Measurements from ENCODE around the gene WWOX.

WWOX gene

GRCh38 chr16:78436023-78436422 is 336.6 kb downstream of the WWOX start:
- Histone ChIP-seq H3K56ac (ENCODE audit: low read length) (no peak overlapping the region), H3K23ac (ENCODE audit: low read length) (no peak overlapping the region), H3K27ac (ENCODE audit: low read depth, low read length) (no peak overlapping the region), H4K5ac (ENCODE audit: low read length) (no peak overlapping the region), H3K18ac (ENCODE audit: low read length) (no peak overlapping the region), H4K8ac (ENCODE audit: low read depth, low read length) (no peak overlapping the region), H3K9ac (ENCODE audit: low read length) (no peak overlapping the region), H3K4me3 (ENCODE audit: low read length) (no peak overlapping the region), H3K79me1 (ENCODE audit: low read length) (no peaks in the 10 kb centered on the region), H3K4ac (ENCODE audit: low read depth, low read length) (no peak overlapping the region), H2BK120ac (ENCODE audit: low read depth, low read length) (no peak overlapping the region), H3K27me3 (ENCODE audit: insufficient read depth, low read length, poor library complexity) (no peaks in the 10 kb centered on the region), H2BK5ac (ENCODE audit: low read length) (no peak overlapping the region), H3K4me2 (ENCODE audit: low read length) (no peak overlapping the region), H3K36me3 (ENCODE audit: control insufficient read depth, insufficient read depth, low read length) (no peaks in the 10 kb centered on the region), H3K79me2 (ENCODE audit: control insufficient read depth, insufficient read depth, low read length) (no peaks in the 10 kb centered on the region), H3K4me1 (ENCODE audit: control insufficient read depth, low read depth, low read length) (no peaks in the 10 kb centered on the region), H2BK15ac (replicated peaks; ENCODE audit: low read depth) (no peak overlapping the region), H2AK5ac (ENCODE audit: low read length) (no peak overlapping the region)
- DNase-seq = no peak
- no CpG with 5 or more reads among the region's 10 CpGs for WGBS (ENCODE audit: extremely low coverage, insufficient coverage, low lambda C conversion rate)

GRCh38 chr16:78436846-78437245 is 337.4 kb downstream of the WWOX start:
- Histone ChIP-seq H2BK15ac (replicated peaks; ENCODE audit: low read depth) (no peak overlapping the region), H3K36me3 (ENCODE audit: control insufficient read depth, insufficient read depth, low read length) (no peaks in the 10 kb centered on the region), H3K4ac (ENCODE audit: low read depth, low read length) (no peak overlapping the region), H3K9ac (ENCODE audit: low read length) (no peak overlapping the region), H2BK5ac (ENCODE audit: low read length) (no peak overlapping the region), H3K4me1 (ENCODE audit: control insufficient read depth, low read depth, low read length) (peaks cover 2% of the 10 kb centered on the region), H3K18ac (ENCODE audit: low read length) (no peak overlapping the region), H4K8ac (ENCODE audit: low read depth, low read length) (no peak overlapping the region), H3K79me2 (ENCODE audit: control insufficient read depth, insufficient read depth, low read length) (no peaks in the 10 kb centered on the region), H3K4me2 (ENCODE audit: low read length) (no peak overlapping the region), H3K27me3 (ENCODE audit: insufficient read depth, low read length, poor library complexity) (no peaks in the 10 kb centered on the region), H2AK5ac (ENCODE audit: low read length) (no peak overlapping the region), H3K4me3 (ENCODE audit: low read length) (no peak overlapping the region), H2BK120ac (ENCODE audit: low read depth, low read length) (no peak overlapping the region), H3K27ac (ENCODE audit: low read depth, low read length) (no peak overlapping the region), H3K23ac (ENCODE audit: low read length) (no peak overlapping the region), H4K5ac (ENCODE audit: low read length) (no peak overlapping the region), H3K56ac (ENCODE audit: low read length) (no peak overlapping the region), H3K79me1 (ENCODE audit: low read length) (no peaks in the 10 kb centered on the region)
- WGBS (ENCODE audit: extremely low coverage, insufficient coverage, low lambda C conversion rate) = no CpG with 5 or more reads among the region's 6 CpGs
- no peak for DNase-seq

GRCh38 chr16:78437352-78437968 is 338.0 kb downstream of the WWOX start:
- H4K8ac ChIP-seq (ENCODE audit: low read depth, low read length) = no peak overlapping the region
- no peak overlapping the region for H3K4me3 ChIP-seq (ENCODE audit: low read length)
- no peak overlapping the region for H3K4me2 ChIP-seq (ENCODE audit: low read length)
- WGBS (ENCODE audit: extremely low coverage, insufficient coverage, low lambda C conversion rate) = no CpG with 5 or more reads among the region's 6 CpGs
- no peak overlapping the region for H2BK120ac ChIP-seq (ENCODE audit: low read depth, low read length)
- H3K56ac ChIP-seq (ENCODE audit: low read length) = no peak overlapping the region
- no peaks in the 10 kb centered on the region for H3K79me2 ChIP-seq (ENCODE audit: control insufficient read depth, insufficient read depth, low read length)
- H3K79me1 ChIP-seq (ENCODE audit: low read length) = no peaks in the 10 kb centered on the region
- H2AK5ac ChIP-seq (ENCODE audit: low read length) = no peak overlapping the region
- DNase-seq = peak; percentile 33
- no peak overlapping the region for H2BK15ac ChIP-seq (replicated peaks; ENCODE audit: low read depth)
- H3K27ac ChIP-seq (ENCODE audit: low read depth, low read length) = no peak overlapping the region
- H4K5ac ChIP-seq (ENCODE audit: low read length) = no peak overlapping the region
- peaks cover 2% of the 10 kb centered on the region for H3K4me1 ChIP-seq (ENCODE audit: control insufficient read depth, low read depth, low read length)
- H3K23ac ChIP-seq (ENCODE audit: low read length) = no peak overlapping the region
- no peak overlapping the region for H3K4ac ChIP-seq (ENCODE audit: low read depth, low read length)
- no peaks in the 10 kb centered on the region for H3K27me3 ChIP-seq (ENCODE audit: insufficient read depth, low read length, poor library complexity)
- no peak overlapping the region for H3K18ac ChIP-seq (ENCODE audit: low read length)
- no peak overlapping the region for H3K9ac ChIP-seq (ENCODE audit: low read length)
- H3K36me3 ChIP-seq (ENCODE audit: control insufficient read depth, insufficient read depth, low read length) = no peaks in the 10 kb centered on the region
- no peak overlapping the region for H2BK5ac ChIP-seq (ENCODE audit: low read length)

- Histone ChIP-seq H2BK120ac (ENCODE audit: low read depth, low read length) (no peak overlapping the region), H3K27me3 (ENCODE audit: insufficient read depth, low read length, poor library complexity) (no peaks in the 10 kb centered on the region), H4K8ac (ENCODE audit: low read depth, low read length) (no peak overlapping the region), H3K9ac (ENCODE audit: low read length) (no peak overlapping the region), H3K4me3 (ENCODE audit: low read length) (no peak overlapping the region), H3K23ac (ENCODE audit: low read length) (no peak overlapping the region), H2AK5ac (ENCODE audit: low read length) (no peak overlapping the region), H3K56ac (ENCODE audit: low read length) (no peak overlapping the region), H2BK5ac (ENCODE audit: low read length) (no peak overlapping the region), H3K79me2 (ENCODE audit: control insufficient read depth, insufficient read depth, low read length) (no peaks in the 10 kb centered on the region), H3K4me2 (ENCODE audit: low read length) (no peak overlapping the region), H3K36me3 (ENCODE audit: control insufficient read depth, insufficient read depth, low read length) (no peaks in the 10 kb centered on the region), H3K18ac (ENCODE audit: low read length) (no peak overlapping the region), H4K5ac (ENCODE audit: low read length) (no peak overlapping the region), H3K4ac (ENCODE audit: low read depth, low read length) (no peak overlapping the region), H2BK15ac (replicated peaks; ENCODE audit: low read depth) (no peak overlapping the region), H3K4me1 (ENCODE audit: control insufficient read depth, low read depth, low read length) (peaks cover 2% of the 10 kb centered on the region), H3K27ac (ENCODE audit: low read depth, low read length) (no peak overlapping the region), H3K79me1 (ENCODE audit: low read length) (no peaks in the 10 kb centered on the region)
- no peak for DNase-seq
- no CpG with 5 or more reads among the region's 4 CpGs for WGBS (ENCODE audit: extremely low coverage, insufficient coverage, low lambda C conversion rate)
These were observed 338.8 kb downstream of the WWOX start for GRCh38 chr16:78438219-78438618.

GRCh38 chr16:78438632-78439031 is 339.2 kb downstream of the WWOX start:
- H2BK5ac ChIP-seq (ENCODE audit: low read length) = no peak overlapping the region
- no peak overlapping the region for H3K56ac ChIP-seq (ENCODE audit: low read length)
- no peaks in the 10 kb centered on the region for H3K79me2 ChIP-seq (ENCODE audit: control insufficient read depth, insufficient read depth, low read length)
- H3K18ac ChIP-seq (ENCODE audit: low read length) = no peak overlapping the region
- H3K4ac ChIP-seq (ENCODE audit: low read depth, low read length) = no peak overlapping the region
- no peaks in the 10 kb centered on the region for H3K27me3 ChIP-seq (ENCODE audit: insufficient read depth, low read length, poor library complexity)
- no peak overlapping the region for H4K8ac ChIP-seq (ENCODE audit: low read depth, low read length)
- no CpG with 5 or more reads among the region's 13 CpGs for WGBS (ENCODE audit: extremely low coverage, insufficient coverage, low lambda C conversion rate)
- H3K36me3 ChIP-seq (ENCODE audit: control insufficient read depth, insufficient read depth, low read length) = no peaks in the 10 kb centered on the region
- no peak overlapping the region for H2BK120ac ChIP-seq (ENCODE audit: low read depth, low read length)
- no peak overlapping the region for H3K4me3 ChIP-seq (ENCODE audit: low read length)
- H3K4me2 ChIP-seq (ENCODE audit: low read length) = no peak overlapping the region
- no peak overlapping the region for H3K23ac ChIP-seq (ENCODE audit: low read length)
- no peak overlapping the region for H4K5ac ChIP-seq (ENCODE audit: low read length)
- no peak overlapping the region for H2AK5ac ChIP-seq (ENCODE audit: low read length)
- no peak overlapping the region for H2BK15ac ChIP-seq (replicated peaks; ENCODE audit: low read depth)
- DNase-seq = no peak
- peaks cover 2% of the 10 kb centered on the region for H3K4me1 ChIP-seq (ENCODE audit: control insufficient read depth, low read depth, low read length)
- H3K79me1 ChIP-seq (ENCODE audit: low read length) = no peaks in the 10 kb centered on the region
- no peak overlapping the region for H3K27ac ChIP-seq (ENCODE audit: low read depth, low read length)
- H3K9ac ChIP-seq (ENCODE audit: low read length) = no peak overlapping the region

- Histone ChIP-seq H2BK120ac (ENCODE audit: low read depth, low read length) (no peak overlapping the region), H4K8ac (ENCODE audit: low read depth, low read length) (no peak overlapping the region), H3K36me3 (ENCODE audit: control insufficient read depth, insufficient read depth, low read length) (no peaks in the 10 kb centered on the region), H2AK5ac (ENCODE audit: low read length) (no peak overlapping the region), H4K5ac (ENCODE audit: low read length) (no peak overlapping the region), H3K4ac (ENCODE audit: low read depth, low read length) (no peak overlapping the region), H3K79me1 (ENCODE audit: low read length) (no peaks in the 10 kb centered on the region), H3K23ac (ENCODE audit: low read length) (no peak overlapping the region), H3K79me2 (ENCODE audit: control insufficient read depth, insufficient read depth, low read length) (no peaks in the 10 kb centered on the region), H3K4me3 (ENCODE audit: low read length) (no peak overlapping the region), H3K56ac (ENCODE audit: low read length) (no peak overlapping the region), H3K27ac (ENCODE audit: low read depth, low read length) (no peak overlapping the region), H3K4me1 (ENCODE audit: control insufficient read depth, low read depth, low read length) (peaks cover 2% of the 10 kb centered on the region), H3K9ac (ENCODE audit: low read length) (no peak overlapping the region), H3K27me3 (ENCODE audit: insufficient read depth, low read length, poor library complexity) (no peaks in the 10 kb centered on the region), H3K18ac (ENCODE audit: low read length) (no peak overlapping the region), H2BK15ac (replicated peaks; ENCODE audit: low read depth) (no peak overlapping the region), H3K4me2 (ENCODE audit: low read length) (no peak overlapping the region), H2BK5ac (ENCODE audit: low read length) (no peak overlapping the region)
- no CpG with 5 or more reads among the region's 2 CpGs for WGBS (ENCODE audit: extremely low coverage, insufficient coverage, low lambda C conversion rate)
- DNase-seq = no peak
These were observed 340.2 kb downstream of the WWOX start for GRCh38 chr16:78439646-78440045.

All from mesendoderm (in vitro differentiated cells).